Lung (tissue), 12 donors: Measurements from ENCODE around the gene SLC12A7. TPM values are rescaled to one million over a fixed set of nuclear protein-coding genes. Genes with fewer than 3 reads are reported as not detected.

ENCODE experiments used
- ATAC-seq: fragments of 200-7000 bp; cut with Tn5 transposase; one replicate; pipeline ENCODE4 v1.9.1; 2020; ENCODE audit warnings: moderate number of reproducible peaks; ENCODE audit not compliant: insufficient read depth, low FRiP score
- DNase-seq, 3 donors: peaks; one replicate each; pipeline ENCODE4 v3.0.0-alpha.2; 2013 to 2017
- H3K27ac ChIP-seq, 2 donors: one replicate each; pipeline ENCODE4 v1.5.1; 2013; ENCODE audit warnings: mild to moderate bottlenecking in 2 of 2, moderate library complexity in 2 of 2, control low read depth in 1 of 2, inconsistent platforms in 1 of 2, low read depth in 1 of 2, low read length in 1 of 2
- H3K27me3 ChIP-seq, 3 donors: one replicate each; pipeline ENCODE4 v1.5.1; 2013; ENCODE audit warnings: low read length in 2 of 3; ENCODE audit not compliant: control insufficient read depth in 3 of 3, insufficient read depth in 3 of 3
- H3K36me3 ChIP-seq, 4 donors: one replicate each; pipeline ENCODE4 v1.5.1; 2013; ENCODE audit warnings: low read length in 4 of 4, mild to moderate bottlenecking in 1 of 4, moderate library complexity in 1 of 4; ENCODE audit not compliant: control insufficient read depth in 4 of 4, insufficient read depth in 4 of 4
- H3K4me1 ChIP-seq, 5 donors: one replicate each; pipeline ENCODE4 v1.5.1; 2013; ENCODE audit warnings: low read length in 5 of 5, mild to moderate bottlenecking in 2 of 5, moderate library complexity in 1 of 5; ENCODE audit not compliant: control insufficient read depth in 5 of 5, insufficient read depth in 5 of 5
- H3K4me3 ChIP-seq: one replicate; pipeline ENCODE4 v1.5.1; 2013; ENCODE audit warnings: mild to moderate bottlenecking, control low read depth, moderate library complexity
- H3K9ac ChIP-seq, 2 donors: one replicate each; pipeline ENCODE4 v1.5.1; 2013; ENCODE audit warnings: low read length in 2 of 2, control low read depth in 1 of 2; ENCODE audit not compliant: insufficient read depth in 1 of 2
- H3K9me3 ChIP-seq, 4 donors: one replicate each; pipeline ENCODE4 v1.5.1; 2013; ENCODE audit warnings: low read length in 3 of 4, mild to moderate bottlenecking in 1 of 4, moderate library complexity in 1 of 4; ENCODE audit not compliant: control insufficient read depth in 4 of 4, insufficient read depth in 3 of 4
- WGBS, 2 donors: extraction: QIAGEN DNeasy Blood & Tissue Kit; methylation state at CpG; one replicate each; pipeline ENCODE4 v1.1.7; 2013; 5-methylcytosine and 5-hydroxymethylcytosine counted together
- polyA plus RNA-seq, 2 donors: library from polyadenylated mRNA; stranded (reverse); fragments of 200-250 nt; gene quantifications; one replicate each; pipeline ENCODE4 v1.2.1, GENCODE V29; 2013
- total RNA-seq, 2 donors: library from RNA; depleted of rRNA in 1 of 2; stranded (reverse); fragments of >200 nt in 1 of 2; gene quantifications; one replicate each; pipeline ENCODE4 v1.2.1, GENCODE V29; 2014 to 2021
- TF ChIP-seq, protein P1 (sequence below): IDR thresholded peaks from 2 replicates; pipeline ENCODE4 v1.5.1; 2012; ENCODE audit warnings: mild to moderate bottlenecking; ENCODE audit errors: control extremely low read depth, extremely low read depth
- donor health status: control.
- donor health status: control.
- donor health status: Bipolar disorder and iron deficiency.
- donor health status: healthy.
- donor health status: DM: yes; HTN: yes; CAD: no.

Gene SLC12A7
- total and polyA plus RNA-seq, 4 donors: 14.8 to 50.4 (median 39.8) TPM

DNA sequence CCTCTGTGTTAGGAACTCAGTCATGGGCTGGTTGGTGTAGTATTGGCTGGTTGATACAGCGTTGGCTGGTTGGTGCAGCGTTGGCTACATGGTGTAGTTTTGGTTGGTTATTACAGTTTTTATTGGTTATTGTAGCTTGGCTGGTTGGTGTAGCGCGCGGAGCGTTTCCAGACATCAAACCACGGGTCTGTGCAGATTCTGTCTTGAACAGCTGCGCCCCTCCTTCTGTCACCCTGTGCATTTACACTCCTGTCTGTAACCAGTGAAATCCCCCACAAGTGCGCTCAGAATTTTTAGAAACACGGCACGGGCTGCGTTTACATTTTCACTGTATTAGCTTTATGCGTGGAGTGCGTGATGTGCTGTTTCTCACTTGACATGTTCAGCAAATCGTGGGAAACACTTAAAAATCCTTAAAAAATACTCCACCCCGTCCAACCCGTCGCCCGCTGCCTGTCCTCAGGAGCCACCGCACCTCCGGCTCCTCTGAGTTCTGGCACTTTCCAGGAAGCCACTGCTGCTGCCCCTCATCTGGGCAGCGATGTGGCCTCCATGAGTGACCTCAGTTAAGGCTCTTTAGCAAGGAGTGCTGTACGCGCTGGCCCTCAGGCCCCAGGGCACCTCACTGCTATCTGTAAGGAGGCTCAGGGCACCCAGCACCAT is 82.5 kb downstream of the SLC12A7 start:
- Histone ChIP-seq H3K27me3 (no peaks in the 10 kb centered on the region), H3K4me3 (no peak overlapping the region), H3K9ac (no peak overlapping the region), H3K9me3 (no peaks in the 10 kb centered on the region), H3K27ac (no peak overlapping the region), H3K36me3 (no peaks in the 10 kb centered on the region), H3K4me1 (no peaks in the 10 kb centered on the region)
- TF ChIP-seq, protein P1, sequence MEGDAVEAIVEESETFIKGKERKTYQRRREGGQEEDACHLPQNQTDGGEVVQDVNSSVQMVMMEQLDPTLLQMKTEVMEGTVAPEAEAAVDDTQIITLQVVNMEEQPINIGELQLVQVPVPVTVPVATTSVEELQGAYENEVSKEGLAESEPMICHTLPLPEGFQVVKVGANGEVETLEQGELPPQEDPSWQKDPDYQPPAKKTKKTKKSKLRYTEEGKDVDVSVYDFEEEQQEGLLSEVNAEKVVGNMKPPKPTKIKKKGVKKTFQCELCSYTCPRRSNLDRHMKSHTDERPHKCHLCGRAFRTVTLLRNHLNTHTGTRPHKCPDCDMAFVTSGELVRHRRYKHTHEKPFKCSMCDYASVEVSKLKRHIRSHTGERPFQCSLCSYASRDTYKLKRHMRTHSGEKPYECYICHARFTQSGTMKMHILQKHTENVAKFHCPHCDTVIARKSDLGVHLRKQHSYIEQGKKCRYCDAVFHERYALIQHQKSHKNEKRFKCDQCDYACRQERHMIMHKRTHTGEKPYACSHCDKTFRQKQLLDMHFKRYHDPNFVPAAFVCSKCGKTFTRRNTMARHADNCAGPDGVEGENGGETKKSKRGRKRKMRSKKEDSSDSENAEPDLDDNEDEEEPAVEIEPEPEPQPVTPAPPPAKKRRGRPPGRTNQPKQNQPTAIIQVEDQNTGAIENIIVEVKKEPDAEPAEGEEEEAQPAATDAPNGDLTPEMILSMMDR: no peak
- ATAC-seq (no peak), DNase-seq (peak in 1 of 3 donors; percentile 63)
- WGBS, 2 donors: 84 to 94% methylated on average over 24 of the region's 24 CpGs

DNA sequence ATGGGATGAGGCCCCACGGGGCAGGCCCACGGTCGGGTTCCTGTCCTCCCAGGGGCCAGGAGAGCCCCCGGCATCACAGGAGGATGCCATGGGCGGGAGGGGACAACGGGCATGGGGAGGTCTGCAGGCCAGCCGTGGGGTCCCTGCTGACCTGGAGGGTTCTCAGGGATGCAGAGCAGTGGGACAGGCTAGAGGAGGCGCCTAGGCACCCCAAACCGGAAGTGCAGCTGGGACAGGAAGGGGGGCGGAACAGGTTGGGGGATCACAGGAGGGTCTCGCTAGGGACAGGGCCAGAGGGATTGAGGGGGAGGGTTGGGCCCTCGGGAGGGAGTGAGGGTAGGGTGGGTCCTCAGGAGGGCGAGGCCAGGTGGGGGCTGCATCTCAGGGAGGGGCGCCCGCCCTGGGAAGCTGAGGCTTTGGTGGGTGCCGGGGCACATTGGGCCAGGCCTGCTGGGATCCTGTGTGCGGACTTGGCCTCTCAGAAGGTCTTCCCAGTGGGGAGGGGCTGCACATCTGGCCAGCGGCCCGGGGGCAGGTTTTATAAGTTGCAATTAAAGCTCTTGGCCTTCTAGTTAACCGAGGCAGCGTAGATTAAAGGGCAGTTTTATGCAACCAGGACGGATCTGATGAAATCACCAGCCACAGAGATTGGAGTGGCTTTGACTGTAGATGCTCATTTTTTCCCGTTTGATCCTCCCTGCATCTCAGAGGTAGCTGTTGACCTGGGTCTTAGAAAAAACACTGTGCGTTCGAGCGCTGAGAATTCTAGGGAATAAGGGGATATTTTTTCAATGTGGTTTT is 83.2 kb downstream of the SLC12A7 start:
- 81 to 82% methylated on average over 26 of the region's 26 CpGs for WGBS, 2 donors

DNA sequence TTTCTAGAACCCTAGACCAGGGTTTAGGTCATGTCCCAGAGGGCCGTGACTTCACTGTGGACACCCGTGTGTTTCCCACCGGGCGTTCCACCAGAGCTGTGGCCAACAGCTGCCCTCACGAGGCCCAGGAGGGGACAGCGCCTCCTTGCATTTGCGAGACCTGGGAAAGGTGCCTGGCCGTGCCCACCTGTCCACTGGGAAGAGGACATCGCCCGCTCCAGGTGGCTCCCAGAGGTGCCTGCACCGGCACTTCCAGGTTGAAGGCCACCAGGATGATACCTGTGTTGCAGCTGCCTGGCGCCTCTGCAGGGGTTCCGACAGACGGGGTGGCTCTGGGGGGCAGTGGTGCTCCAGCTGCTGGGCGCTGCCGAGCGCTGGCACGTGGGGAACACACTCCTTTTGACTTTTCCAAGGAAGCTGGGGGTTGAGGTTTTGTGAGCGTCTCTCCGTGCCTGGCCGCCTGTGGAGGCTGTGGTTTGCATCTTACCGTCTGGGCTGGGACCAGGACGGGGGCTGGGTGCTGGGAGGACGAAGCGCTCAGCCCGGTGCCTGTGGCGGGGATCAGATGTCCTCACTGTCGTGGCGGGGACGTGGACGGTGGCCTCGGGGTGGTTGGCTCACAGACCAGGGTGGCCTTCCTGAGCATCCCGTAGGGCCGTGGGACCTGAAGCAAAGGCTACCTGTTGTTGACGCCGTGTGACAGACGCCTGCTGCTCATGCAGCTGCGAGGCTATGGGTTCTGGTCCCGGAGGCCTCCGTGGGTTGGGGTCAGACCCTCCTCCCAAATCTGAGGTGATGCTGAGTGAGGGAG is 84.0 kb downstream of the SLC12A7 start:
- peak; percentile 14 for ATAC-seq
- WGBS, 2 donors: 88 to 93% methylated on average over 40 of the region's 40 CpGs
- DNase-seq: no peak
- H3K27me3 ChIP-seq: no peaks in the 10 kb centered on the region
- TF ChIP-seq, protein P1: no peak
- H3K9me3 ChIP-seq: no peaks in the 10 kb centered on the region
- no peak overlapping the region for H3K9ac ChIP-seq
- H3K36me3 ChIP-seq: no peaks in the 10 kb centered on the region
- H3K4me3 ChIP-seq: no peak overlapping the region
- no peaks in the 10 kb centered on the region for H3K4me1 ChIP-seq
- H3K27ac ChIP-seq: no peak overlapping the region

More for the DNA sequence above, 83.2 kb downstream of the SLC12A7 start:
- H3K4me3 ChIP-seq: no peak overlapping the region
- H3K27ac ChIP-seq: no peak overlapping the region
- TF ChIP-seq, protein P1: no peak
- H3K4me1 ChIP-seq: no peaks in the 10 kb centered on the region
- DNase-seq (no peak), ATAC-seq (no peak)
- no peaks in the 10 kb centered on the region for H3K27me3 ChIP-seq
- no peaks in the 10 kb centered on the region for H3K9me3 ChIP-seq
- H3K9ac ChIP-seq: no peak overlapping the region
- H3K36me3 ChIP-seq: no peaks in the 10 kb centered on the region
